ENCODE measurements around the gene COPS2. TPM values are rescaled to one million over a fixed set of nuclear protein-coding genes. Genes with fewer than 3 reads are reported as not detected.
A peak's percentile ranks its signal among the peaks of the same experiment; 100 is the strongest.

COPS2 gene
- total RNA-seq, 4 donors from 2014 or later = 15.0 to 51.4 (median 24.4) TPM

DNA sequence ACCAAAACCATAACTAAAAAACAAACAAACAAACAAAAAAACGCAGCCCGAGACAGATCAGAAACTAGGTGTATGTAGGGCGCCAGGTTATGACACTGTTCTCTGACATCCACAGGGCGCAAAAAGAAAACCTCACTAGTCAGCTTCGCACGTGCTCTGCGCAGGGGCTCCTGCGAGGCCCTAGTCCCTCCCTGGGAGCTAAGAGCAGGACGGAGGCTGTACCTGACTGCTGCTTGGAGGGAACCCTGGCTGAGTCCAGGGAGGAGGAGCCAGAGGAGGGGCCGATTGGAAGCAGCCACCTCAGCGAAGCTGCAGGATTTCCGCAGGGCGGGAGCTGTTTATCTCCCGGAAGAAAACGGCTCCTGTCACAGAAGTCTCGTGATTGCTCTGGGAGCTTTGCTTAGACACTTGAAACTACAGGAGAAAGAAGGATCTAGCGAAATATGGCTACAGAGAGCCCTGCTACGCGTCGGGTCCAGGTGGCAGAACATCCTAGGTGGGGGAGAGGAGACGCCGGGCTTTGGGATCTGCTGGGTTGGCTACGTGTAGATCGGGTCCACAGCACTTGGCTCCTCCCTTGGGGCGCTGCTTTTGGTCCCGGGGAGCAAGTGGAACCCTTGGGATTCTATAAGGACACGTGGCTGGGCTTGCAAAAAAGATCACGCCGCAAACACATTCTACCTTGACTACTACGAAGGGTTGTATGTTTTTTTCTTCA is 14.6 kb upstream of the COPS2 start, which contains the start of gene GALK2:
Gene GALK2 (plus strand): TSS at position 368 of the 718 bp plus-strand sequence. CDS start 76 bp downstream, at position 444.
- peak; percentile 92 for DNase-seq
- intact Hi-C loops (cut with DNase I; ENCODE audit: low total_unique reads) (no loop called here), in situ Hi-C loops (cut with MboI; ENCODE audit: low pct_ligation_motif_present in 1 of 4, low pct_unique_long_range_greater_than_20kb in 1 of 4, low sequenced_read_pairs in 3 of 4) (no loop called here)
- peak within 1 kb of the TSS; percentile 42 to 82 (median 60) for H3K4me3 ChIP-seq
- TF ChIP-seq EP300 (IDR thresholded peaks at IDR 0.05; ENCODE audit: low read depth) (no peak), POLR2AphosphoS5 (IDR thresholded peaks at IDR 0.05) (peak; percentile 73 to 84 (median 78)), POLR2A (IDR thresholded peaks at IDR 0.05) (peak; percentile 70)
- peak within 1 kb of the TSS; percentile 89 to 91 (median 90) for H3K27ac ChIP-seq
- no peaks in the 10 kb centered on the region for H3K36me3 ChIP-seq
- H3K4me1 ChIP-seq = peaks cover 2 to 29% (median 10%) of the 10 kb centered on the region in 4 donors
- H3K9me3 ChIP-seq = no peaks in the 10 kb centered on the region
- H3K27me3 ChIP-seq = no peaks in the 10 kb centered on the region
- WGBS, 2 donors (ENCODE audit: low coverage in 1 of 2) = 6 to 8% methylated on average over 12 to 29 of the region's 30 CpGs

DNA sequence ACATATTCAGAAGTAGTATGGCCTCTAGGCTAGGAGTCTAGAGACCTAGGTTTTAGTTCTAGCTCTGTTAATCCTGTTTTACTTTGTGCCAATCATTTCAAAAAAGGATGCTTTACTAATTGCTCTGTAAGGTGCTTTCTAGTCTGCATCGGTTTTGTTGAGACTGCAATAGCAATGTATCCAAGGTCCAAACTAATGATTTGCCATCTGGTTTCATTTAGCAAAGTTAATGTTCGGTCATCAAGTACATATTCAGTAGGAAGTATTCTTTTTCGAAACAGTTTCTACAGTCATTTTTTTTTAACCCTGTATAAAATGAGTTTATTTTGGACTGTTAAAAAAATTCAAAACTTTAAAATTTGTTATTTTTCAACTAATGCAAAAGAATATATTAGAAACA is 12.6 kb upstream of the COPS2 start:
- peaks cover 0 to 25% (median 10%) of the 10 kb centered on the region in 4 donors for H3K4me1 ChIP-seq
- H3K27me3 ChIP-seq = no peaks in the 10 kb centered on the region
- DNase-seq = no peak
- in situ Hi-C loops (cut with MboI; ENCODE audit: low pct_ligation_motif_present in 1 of 4, low pct_unique_long_range_greater_than_20kb in 1 of 4, low sequenced_read_pairs in 3 of 4) = no loop called here
- no peak overlapping the region for H3K27ac ChIP-seq
- no peaks in the 10 kb centered on the region for H3K9me3 ChIP-seq
- 73 to 83% methylated on average over 3 of the region's 3 CpGs for WGBS, 2 donors (ENCODE audit: low coverage in 1 of 2)
- no peaks in the 10 kb centered on the region for H3K36me3 ChIP-seq
- intact Hi-C loops (cut with DNase I; ENCODE audit: low total_unique reads) = no loop called here
- no peak overlapping the region for H3K4me3 ChIP-seq
- TF ChIP-seq EP300 (IDR thresholded peaks at IDR 0.05; ENCODE audit: low read depth) (no peak), CTCF (IDR thresholded peaks at IDR 0.05) (no peak), POLR2A (IDR thresholded peaks at IDR 0.05) (no peak), POLR2AphosphoS5 (IDR thresholded peaks at IDR 0.05) (no peak)

- TF ChIP-seq POLR2A (IDR thresholded peaks at IDR 0.05) (no peak), POLR2AphosphoS5 (IDR thresholded peaks at IDR 0.05) (no peak), EP300 (IDR thresholded peaks at IDR 0.05; ENCODE audit: low read depth) (no peak), CTCF (IDR thresholded peaks at IDR 0.05) (no peak)
- Histone ChIP-seq H3K27me3 (no peaks in the 10 kb centered on the region), H3K36me3 (peaks cover 0 to 4% (median 0%) of the 10 kb centered on the region in 4 donors), H3K4me3 (no peak overlapping the region), H3K4me1 (peaks cover 0 to 5% (median 2%) of the 10 kb centered on the region in 4 donors), H3K27ac (no peak overlapping the region), H3K9me3 (no peaks in the 10 kb centered on the region)
- in situ Hi-C loops (cut with MboI; ENCODE audit: low pct_ligation_motif_present in 1 of 4, low pct_unique_long_range_greater_than_20kb in 1 of 4, low sequenced_read_pairs in 3 of 4) = no loop called here
- DNase-seq = no peak
- intact Hi-C loops (cut with DNase I; ENCODE audit: low total_unique reads) = no loop called here
Measured at GRCh38 chr15:49164865-49165264, 9.5 kb upstream of the COPS2 start.

- Histone ChIP-seq H3K4me3 (no peak overlapping the region), H3K4me1 (no peaks in the 10 kb centered on the region), H3K9me3 (no peaks in the 10 kb centered on the region), H3K36me3 (peaks cover 0 to 4% (median 0%) of the 10 kb centered on the region in 4 donors), H3K27ac (no peak overlapping the region), H3K27me3 (no peaks in the 10 kb centered on the region)
- 85 to 89% methylated on average over 1 of the region's 1 CpG for WGBS, 2 donors (ENCODE audit: low coverage in 1 of 2)
- no peak for DNase-seq
- in situ Hi-C loops (cut with MboI; ENCODE audit: low pct_ligation_motif_present in 1 of 4, low pct_unique_long_range_greater_than_20kb in 1 of 4, low sequenced_read_pairs in 3 of 4) (no loop called here), intact Hi-C loops (cut with DNase I; ENCODE audit: low total_unique reads) (no loop called here)
- TF ChIP-seq EP300 (IDR thresholded peaks at IDR 0.05; ENCODE audit: low read depth) (no peak), POLR2A (IDR thresholded peaks at IDR 0.05) (no peak), POLR2AphosphoS5 (IDR thresholded peaks at IDR 0.05) (no peak), CTCF (IDR thresholded peaks at IDR 0.05) (no peak)
Measured at GRCh38 chr15:49163678-49164077, 8.3 kb upstream of the COPS2 start.
